Measurements from ENCODE around the gene PPP1R16B.

- TF ChIP-seq POU2F2 (IDR thresholded peaks at IDR 0.05; ENCODE audit: low read depth, low read length), result no peak
- TF ChIP-seq POLR2AphosphoS5 (IDR thresholded peaks at IDR 0.05; ENCODE audit: low read depth, low read length), result no peak
- no peak for TF ChIP-seq POLR2A (IDR thresholded peaks at IDR 0.05; ENCODE audit: low read depth, low read length)
- TF ChIP-seq TAF1 (IDR thresholded peaks at IDR 0.05; ENCODE audit: low read depth, low read length), result no peak
- TF ChIP-seq PAX5 (IDR thresholded peaks at IDR 0.05; ENCODE audit: insufficient read depth, low read length, severe bottlenecking), result no peak
These were observed 157.5 kb downstream of the PPP1R16B start for GRCh38 chr20:38962928-38963401.

Data from GM12891 (cell line).